Pons (tissue), 1 donor: ENCODE measurements around the gene ST7.

ENCODE experiments used
- DNase-seq: peaks from one replicate; pipeline ENCODE4 v3.0.0-alpha.2; 2016; ENCODE audit warnings: low spot score

The ST7 gene

DNA sequence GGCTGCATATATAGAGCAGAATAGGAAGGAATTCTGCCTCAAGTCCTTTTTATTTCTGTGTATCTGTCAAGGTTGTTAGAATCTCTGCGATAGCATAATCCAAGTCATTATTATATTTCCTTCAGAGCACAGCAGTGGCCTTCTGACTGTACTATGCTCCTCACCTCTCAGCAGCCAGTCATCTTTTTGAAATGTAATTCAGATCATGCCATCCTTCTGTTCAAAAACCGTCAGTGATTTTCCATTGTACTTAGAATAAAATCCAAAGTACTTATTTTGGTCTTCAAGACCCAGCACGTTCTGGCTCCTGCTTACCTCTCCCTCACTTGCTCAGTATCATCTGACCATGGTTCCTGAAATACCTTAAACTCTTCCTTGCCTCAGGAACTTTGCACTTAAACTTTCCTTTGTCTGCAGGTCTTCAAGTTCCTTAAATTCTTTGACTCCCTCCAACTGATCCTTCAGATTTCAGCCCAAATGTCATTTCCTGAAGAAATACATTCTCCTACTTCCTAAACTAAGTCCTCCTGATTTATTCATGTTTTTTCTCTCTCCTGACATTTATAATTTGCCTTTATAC lies 112.4 kb downstream of the ST7 start:
- DNase-seq, result no peak

DNA sequence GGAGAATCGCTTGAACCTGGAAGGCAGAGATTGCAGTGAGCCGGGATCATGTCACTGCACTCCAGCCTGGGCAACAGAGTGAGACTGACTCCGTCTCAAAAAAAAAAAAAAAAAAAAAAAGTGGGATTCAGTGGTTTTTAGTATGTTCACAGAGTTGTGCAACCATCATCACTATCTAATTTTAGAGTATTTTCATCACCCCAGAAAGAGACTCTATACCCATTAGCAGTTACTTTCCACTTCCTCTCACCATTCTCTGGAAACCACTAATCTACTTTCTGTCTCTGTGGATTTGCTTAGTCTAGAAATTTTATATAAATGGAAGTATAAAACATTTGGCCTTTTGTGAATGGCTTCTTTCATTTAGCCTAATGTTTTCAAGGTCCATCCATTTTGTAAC lies 113.4 kb downstream of the ST7 start:
- DNase-seq, result no peak

- DNase-seq, result no peak
These were observed 114.0 kb downstream of the ST7 start for GRCh38 chr7:117067340-117067739.

GRCh38 chr7:117068511-117069145 lies 115.3 kb downstream of the ST7 start:
- DNase-seq, result peak; percentile 45

- DNase-seq, result no peak
These were observed 116.1 kb downstream of the ST7 start for GRCh38 chr7:117069379-117069778.

DNA sequence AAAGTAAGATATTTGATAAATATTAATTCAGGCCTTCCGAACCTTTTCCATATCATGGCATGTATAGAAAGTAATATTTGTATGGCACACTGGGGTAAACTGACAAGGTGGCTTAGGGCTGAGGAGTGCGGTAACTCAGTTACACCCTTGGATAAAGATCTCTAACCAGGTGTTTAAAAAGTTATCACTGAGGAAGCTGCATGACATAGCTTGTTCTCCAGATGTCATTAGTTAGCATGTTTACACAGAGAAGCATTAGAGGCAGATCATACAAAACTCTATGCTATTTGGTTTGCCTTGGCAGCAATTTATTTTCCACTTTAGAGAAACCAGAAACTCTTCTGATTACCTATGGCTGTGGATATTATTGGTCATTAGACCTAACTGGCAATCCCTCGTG lies 118.2 kb downstream of the ST7 start:
- no peak for DNase-seq

DNA sequence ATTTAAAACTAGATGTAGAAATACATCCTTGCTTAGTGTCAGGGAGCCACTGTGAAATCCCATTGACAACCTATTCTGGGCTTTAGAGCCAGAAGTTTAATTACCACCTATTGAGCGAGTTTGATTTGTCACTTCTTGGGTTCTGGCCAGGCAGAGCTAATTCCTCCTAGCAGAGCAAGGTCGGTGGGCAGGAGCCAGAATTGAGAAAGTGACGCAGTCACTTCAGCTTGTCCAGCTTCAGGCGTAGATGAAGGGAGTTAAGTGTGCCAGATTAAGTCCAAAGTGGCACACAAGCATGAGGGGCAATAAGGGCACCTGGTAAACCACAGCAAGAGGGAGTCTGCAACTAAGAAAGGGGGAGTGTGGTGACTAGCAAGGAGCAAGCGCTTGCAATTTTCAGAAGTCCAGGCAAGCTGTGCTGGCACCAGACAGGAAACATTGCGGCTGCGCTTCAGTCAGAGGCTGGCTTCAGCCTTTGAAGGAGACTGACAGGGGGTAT lies 119.4 kb downstream of the ST7 start:
- DNase-seq, result peak; percentile 83

GRCh38 chr7:117074378-117074777 lies 121.1 kb downstream of the ST7 start:
- DNase-seq, result no peak

DNA sequence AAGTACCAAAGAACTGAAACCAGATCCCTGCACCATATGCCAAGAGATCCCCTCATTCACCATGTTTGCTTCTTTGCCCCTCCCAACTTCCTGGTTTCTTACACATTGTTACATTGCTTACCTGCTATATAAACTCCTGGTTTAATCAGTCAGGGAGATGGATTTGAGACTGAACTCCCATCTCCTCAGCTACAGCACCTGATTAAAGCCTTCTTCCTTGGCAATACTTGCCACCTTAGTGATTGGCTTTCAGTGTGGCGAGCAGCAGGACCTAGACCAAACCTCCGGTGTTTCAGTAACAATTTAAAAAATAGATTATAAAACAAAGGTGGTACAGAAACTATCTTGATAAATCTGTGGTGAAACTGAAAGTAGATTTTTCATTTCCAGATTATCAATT lies 122.6 kb downstream of the ST7 start:
- DNase-seq, result no peak

DNA sequence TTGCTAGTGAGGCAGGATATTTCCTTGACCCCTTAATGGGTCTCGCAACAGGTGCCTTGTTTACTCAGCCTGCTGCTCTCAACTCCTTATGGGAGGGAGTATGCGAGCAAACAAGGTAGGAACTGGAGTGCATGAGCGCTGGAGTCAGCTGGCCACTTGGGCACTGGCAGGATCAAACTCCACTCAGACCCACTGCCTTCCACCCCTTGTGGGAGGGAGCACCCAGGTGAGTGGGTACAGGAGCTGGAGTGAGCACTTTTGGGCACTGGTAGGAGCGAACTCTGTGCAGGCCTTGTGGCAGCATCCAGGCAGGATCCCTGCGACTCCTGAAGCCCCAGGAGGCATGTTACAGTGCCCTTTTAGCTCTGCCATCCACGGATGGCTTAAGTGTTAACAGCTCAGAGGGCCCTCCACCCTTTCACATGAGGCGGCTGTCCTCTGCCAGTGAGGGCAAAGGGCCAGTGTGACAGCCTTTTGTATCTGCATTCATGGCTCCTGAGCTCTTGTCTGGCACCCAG lies 123.2 kb downstream of the ST7 start:
- DNase-seq, result no peak

- DNase-seq, result no peak
These were observed 124.4 kb downstream of the ST7 start for GRCh38 chr7:117077658-117078057.

DNA sequence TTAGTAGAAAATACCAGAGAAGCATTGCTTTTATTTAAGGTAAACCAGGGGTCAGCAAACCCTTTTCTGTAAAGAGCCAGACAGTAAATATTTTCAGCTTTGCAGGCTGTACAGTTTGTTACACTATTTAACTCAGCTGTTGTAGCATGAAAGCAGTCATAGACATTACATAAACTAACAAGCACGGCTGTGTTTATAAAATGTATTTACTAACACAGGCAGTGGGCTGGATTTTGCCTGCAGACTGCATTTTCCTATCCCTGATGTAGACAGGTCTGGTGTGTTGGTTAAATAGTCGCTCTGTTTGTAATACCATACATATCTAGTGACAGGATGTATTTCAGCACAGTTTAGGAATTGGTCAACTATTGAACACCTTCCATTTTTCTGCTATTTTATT lies 129.3 kb downstream of the ST7 start:
- DNase-seq, result no peak

DNA sequence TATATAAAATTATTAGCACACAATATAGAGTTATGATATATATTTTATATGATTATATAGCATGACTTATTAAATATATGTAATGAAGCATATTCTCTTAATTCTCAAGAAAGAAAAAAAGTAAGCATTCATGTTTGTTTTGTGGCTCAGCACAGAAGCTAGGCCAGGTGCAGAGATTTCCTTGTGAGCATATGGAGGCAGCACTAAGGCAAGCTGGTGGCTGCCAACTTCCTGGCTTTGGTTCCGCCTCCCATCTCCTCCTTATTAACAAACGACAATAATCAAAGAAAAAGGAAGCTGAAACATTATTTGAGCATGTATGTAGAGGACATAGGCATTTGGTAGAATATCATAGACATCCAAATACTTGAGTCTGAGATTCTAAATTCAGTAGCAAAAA lies 130.3 kb downstream of the ST7 start:
- no peak for DNase-seq

- no peak for DNase-seq
These were observed 131.0 kb downstream of the ST7 start for GRCh38 chr7:117084286-117084685.

GRCh38 chr7:117085275-117085674 lies 132.0 kb downstream of the ST7 start:
- no peak for DNase-seq

GRCh38 chr7:117085769-117086463 lies 132.6 kb downstream of the ST7 start:
- DNase-seq, result no peak

DNA sequence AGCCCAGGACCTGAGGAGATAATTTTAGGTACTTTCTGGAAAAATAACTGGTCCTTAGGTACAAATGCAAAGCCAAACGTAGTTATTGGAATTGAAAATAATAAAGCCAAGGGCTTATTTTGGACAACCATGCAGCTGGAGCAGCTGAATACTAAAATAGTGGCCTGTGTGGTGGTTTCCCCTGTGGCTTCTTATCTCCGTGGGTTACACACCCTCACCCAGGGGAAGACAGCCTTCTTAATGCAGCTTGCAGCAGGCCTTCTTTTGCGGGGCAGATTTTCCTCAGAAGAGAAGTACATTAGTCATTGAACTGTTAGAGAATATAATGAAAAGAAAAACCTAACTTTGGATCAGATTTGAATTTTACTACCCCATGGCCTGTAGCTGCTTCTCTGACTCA lies 133.5 kb downstream of the ST7 start:
- no peak for DNase-seq

- DNase-seq, result no peak
These were observed 134.5 kb downstream of the ST7 start for GRCh38 chr7:117087639-117088396.

- DNase-seq, result no peak
These were observed 135.4 kb downstream of the ST7 start for GRCh38 chr7:117088623-117089194.

GRCh38 chr7:117090791-117091190 lies 137.5 kb downstream of the ST7 start:
- no peak for DNase-seq

GRCh38 chr7:117091721-117092120 lies 138.4 kb downstream of the ST7 start:
- DNase-seq, result no peak

DNA sequence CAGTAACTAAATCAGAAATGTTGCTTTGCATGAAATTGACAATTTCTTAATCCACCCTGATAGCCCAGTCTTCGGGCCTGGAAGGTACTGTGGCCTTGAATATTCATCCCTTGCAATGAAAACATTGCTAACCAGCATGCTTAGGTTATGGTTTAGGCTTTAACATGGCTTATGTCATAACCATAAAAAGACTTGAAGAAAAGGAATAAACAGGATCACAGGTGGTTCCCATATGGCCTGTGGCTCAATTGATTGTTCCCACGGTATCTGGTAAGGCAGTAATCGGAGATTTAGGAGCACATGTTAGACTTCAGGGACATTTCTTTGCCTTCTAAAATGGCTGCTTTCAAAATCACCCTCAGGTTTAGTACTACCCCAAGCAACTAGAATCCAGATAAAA lies 139.5 kb downstream of the ST7 start:
- DNase-seq, result no peak
